G401 (cell line): ENCODE data around the gene HSPA9. TPM values are rescaled to one million over a fixed set of nuclear protein-coding genes. Genes with fewer than 3 reads are reported as not detected.
A peak's percentile ranks its signal among the peaks of the same experiment; 100 is the strongest.

Experiments
- DNase-seq: peaks from one replicate; pipeline ENCODE4 v3.0.0-alpha.2; 2015; ENCODE audit warnings: low spot score
- in situ Hi-C: cut with HindIII; loops from 2 replicates; pipeline ENCODE4 v1.10.0; 2016; ENCODE audit warnings: low sequenced_read_pairs, mixed read lengths
- total RNA-seq: library from RNA; depleted of rRNA; stranded (reverse); fragments of >200 nt; shearing (Covaris generic); gene quantifications from 2 replicates; pipeline ENCODE4 v1.2.3, GENCODE V29; 2014

Gene HSPA9
- total RNA-seq, 1 experiment from 2014 or later = 650 TPM

- in situ Hi-C loops = no loop called here
- DNase-seq = no peak
These were observed 22.6 kb upstream of the HSPA9 start for GRCh38 chr5:138597661-138598400.

DNA sequence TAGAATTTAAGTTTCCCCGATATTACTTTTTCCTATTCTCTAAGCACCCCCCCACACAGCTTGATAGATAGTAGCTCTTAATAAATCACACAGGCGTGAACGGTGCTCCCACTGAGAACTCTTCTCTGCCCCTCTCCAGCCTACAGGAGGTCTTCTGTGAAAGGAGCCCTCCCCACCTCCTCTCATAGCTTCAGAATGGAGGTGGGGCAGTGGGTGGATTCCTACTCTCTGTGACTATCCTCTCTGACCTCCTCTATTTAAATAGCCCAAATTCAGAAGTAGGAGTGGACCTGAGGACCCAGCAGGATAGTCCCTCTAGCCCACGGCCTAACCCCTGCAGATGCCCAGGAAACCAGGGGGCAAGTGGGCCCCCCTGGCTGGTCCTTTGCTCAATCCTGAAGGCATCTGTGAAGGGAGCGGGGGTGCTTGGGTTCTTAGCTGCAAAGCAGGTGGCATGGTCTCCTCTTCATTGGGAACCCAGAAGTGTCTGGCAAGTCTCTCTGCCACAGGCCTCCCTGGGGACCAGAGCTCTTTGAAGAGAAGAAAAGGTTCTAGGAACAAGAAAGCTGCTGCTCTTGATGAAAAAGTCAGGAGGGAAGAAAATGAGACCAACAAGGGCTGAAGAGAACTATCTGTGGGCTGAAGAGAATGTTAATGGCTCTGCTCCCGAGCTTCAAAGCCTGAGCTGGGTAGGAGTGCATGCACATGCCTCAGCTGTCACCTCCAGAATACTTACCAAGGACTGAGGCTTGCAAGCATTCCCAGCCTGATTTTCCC, 21.1 kb upstream of the HSPA9 start:
- no peak for DNase-seq
- in situ Hi-C loops = no loop called here

DNA sequence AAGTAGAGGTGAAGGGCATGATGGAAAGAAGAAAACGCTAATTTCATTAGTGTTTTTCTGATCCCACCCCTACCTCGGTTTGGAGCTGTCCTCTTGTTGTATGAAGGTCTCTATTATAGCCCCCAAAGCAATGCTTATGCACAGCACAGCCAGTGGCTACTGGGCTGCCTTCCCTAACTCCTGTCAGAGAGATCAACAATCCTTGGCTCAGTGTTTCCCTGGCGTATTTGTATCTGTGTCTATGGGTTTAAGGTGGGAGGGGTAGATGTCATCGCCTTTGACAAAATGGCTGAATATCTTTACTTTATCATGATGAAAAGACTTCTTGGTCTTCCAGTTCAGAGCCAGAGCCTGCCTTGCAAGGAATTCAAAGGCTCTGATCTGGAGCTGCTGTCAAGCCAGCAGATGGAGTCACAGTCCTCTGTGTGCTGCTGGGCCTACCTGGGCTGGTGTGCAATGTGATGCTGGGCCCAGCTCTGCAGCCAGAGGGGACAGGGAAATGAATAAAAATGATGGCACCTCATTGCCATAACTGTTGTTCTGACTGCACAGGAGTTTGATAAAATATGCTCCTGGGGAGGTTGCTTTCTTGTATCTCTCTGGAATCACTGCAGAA, 20.1 kb upstream of the HSPA9 start:
- in situ Hi-C loops = no loop called here
- peak; percentile 30 for DNase-seq

DNA sequence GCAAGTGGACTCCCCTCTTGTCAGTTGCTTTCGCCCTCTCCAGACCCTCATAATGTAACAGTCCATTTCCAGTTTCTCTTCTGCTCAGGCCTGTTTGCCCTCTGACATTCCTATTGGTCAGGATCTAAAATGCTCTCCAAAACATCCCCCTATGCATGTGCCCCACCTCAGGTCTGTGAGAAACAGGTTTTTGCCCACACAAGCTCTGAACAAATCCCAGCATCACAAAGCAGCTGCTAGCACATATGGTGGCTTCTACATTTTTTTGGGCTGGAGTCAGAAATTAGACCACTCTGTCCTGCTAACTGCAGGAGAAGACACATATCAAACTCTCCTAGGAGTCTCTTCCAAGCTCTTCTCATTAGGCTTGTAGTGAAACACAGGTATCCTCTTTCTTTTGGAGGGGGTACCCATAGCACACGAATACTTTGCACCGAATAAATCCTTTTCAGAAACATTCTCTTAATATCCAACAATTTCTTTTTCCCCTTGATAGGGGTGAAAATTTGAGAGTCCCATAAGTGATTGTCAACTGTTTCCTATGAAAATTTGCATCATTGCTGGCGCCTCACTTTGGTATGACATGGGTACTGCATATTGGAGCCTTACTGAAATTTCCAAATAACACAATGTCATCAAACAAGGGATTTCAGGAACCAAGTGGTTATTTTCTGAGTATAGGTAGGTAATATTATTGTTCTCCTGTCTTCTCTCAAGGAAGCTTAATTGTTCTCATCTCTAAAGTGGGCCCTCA, 19.3 kb upstream of the HSPA9 start:
- DNase-seq = no peak
- in situ Hi-C loops = no loop called here

GRCh38 chr5:138588013-138588788, 13.0 kb upstream of the HSPA9 start:
- in situ Hi-C loops = no loop called here
- DNase-seq = no peak

- no peak for DNase-seq
- in situ Hi-C loops = no loop called here
These were observed 10.0 kb upstream of the HSPA9 start for GRCh38 chr5:138585157-138585556.

DNA sequence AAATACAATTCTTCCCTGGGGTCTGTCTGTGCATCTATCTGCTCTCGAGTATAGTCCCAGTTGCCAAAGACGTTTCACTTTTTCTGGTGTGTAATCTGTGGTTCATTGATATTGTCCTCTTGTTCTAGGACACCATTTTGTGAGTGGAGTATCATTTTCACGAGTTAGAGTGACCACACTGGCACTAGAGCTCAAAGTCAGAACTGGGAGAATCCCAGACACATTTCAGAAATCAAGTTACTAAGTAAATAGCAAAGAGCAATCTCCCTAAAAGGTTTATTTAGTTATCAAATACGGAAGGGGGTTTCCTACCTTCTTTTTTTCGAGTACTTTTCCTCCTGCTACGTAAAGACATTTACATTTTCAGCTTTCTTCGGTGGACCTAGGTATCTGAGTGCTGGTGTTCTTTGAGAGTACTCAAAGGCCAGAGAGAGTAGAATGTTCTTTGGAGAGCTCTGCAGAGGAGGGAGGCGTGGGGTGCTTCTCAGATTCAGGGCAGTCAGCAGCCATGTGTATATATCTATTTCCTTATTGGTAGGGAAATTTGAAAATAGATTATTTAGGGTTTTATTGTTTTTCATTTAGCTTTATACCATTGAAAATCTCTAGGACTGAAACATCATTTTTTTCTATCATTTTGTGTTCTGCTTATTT, 8.9 kb upstream of the HSPA9 start:
- in situ Hi-C loops = no loop called here
- no peak for DNase-seq

DNA sequence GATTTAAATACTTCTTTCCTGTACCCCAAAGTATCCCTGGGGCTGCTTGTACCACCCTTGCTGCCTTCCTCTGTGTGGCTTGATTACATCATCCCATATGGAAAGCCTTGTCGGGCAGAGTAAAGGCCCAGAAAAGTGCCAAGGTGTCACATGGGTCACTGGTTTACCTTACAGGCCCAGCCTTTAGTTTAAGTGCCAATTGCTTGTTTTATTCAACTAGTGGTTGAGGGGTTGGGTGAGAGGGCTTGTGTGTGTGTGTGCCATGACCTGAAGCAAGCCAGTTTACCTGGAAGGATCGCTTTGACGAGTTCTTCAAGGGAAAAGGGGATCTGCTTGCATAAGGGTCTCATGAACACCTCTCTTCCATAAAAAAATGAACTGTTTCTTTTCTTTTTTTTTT, 7.8 kb upstream of the HSPA9 start:
- in situ Hi-C loops = no loop called here
- DNase-seq = no peak

GRCh38 chr5:138580777-138581176, 5.6 kb upstream of the HSPA9 start:
- in situ Hi-C loops = no loop called here
- no peak for DNase-seq

GRCh38 chr5:138580001-138580400, 4.8 kb upstream of the HSPA9 start:
- in situ Hi-C loops = no loop called here
- DNase-seq = no peak

DNA sequence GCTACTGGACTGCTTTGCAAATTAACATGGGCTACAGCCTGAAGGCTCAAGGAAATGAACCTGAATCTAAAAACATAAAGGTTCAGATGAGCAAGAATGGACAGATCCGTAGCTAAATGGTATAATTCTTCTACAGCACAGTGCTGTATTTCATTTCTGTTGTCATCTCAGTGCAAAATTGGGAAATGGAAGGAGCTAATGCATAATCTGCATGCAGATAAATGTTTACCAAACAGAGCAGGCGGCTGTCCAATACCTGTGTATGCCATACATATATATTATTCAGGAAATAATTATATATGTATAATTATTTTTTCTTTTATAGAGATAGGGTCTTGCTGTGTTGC, 4.3 kb upstream of the HSPA9 start:
- in situ Hi-C loops = no loop called here

DNA sequence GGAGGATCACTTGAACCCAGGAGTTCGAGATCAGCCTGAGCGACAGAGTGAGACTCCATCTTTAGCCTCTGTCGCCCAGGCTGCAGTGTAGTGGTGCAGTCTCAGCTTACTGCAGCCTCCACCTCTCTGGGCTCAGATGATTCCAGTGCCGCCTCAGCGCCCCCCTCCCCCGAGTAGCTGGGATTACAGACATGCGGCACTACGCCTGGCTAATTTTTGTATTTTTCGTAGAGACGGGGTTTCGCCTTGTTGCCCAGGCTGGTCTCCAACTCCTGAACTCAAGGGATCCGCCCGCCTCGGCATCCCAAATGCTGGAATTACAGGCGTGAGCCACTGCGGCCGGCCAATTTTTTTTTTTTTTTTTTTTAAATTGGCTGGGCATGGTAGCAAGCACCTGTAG, 2.3 kb upstream of the HSPA9 start:
- in situ Hi-C loops = no loop called here
- no peak for DNase-seq

More for the DNA sequence above, 4.3 kb upstream of the HSPA9 start:
- DNase-seq = no peak

- no peak for DNase-seq
- in situ Hi-C loops = no loop called here
These were observed 432 bp downstream of the HSPA9 start for GRCh38 chr5:138574744-138575193.

DNA sequence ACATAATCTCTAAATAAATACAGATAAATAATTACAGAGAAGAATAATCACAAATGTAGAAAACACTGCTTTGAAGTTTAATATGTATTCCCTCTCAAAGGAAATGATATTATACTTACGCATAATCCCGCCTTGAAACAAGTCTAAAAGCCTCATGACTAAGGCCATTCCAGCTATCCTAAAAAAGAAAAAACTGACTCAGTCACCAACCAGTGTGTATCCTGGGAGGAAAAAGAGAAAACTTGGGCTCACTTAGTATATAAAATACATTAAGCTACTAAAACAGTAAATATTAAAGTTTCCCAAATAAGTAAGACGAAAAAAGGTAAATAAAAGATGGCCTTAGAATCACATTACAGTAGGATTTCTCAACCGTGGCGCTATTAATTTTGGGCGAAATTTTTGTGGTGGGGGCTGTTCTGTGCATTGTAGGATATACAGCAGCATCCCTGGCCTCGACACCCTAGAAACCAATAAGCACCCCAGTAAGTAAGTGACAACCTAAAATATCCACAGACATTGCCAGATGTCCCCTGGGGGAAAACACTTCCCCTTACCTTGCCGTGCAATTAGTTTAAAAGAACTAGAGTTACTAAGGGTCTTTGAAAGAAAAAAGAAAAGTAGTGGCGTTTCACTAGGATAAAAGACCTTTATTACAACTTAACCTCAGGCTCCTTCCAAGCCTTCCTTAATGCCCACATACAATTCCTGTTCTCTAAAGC, 1.1 kb downstream of the HSPA9 start:
- in situ Hi-C loops = no loop called here
- no peak for DNase-seq

DNA sequence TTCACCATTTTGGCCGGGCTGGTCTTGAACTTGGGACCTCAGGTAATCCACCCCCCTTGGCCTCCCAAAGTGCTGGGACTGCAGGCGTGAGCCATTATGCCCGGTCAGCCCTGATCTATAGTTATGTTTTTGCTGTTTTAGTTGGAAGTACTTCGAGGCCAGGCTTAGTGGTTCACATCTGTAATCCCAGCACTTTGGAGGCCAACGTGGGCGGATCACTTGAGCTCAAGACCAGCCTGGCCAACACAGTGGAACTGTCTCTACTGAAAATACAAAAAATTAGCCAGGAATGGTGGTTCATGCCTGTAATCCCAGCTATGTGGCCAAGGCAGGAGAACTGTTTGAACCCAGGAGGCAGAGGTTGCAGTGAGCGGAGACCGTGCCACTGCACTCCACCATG, 2.0 kb downstream of the HSPA9 start:
- in situ Hi-C loops = no loop called here
- DNase-seq = no peak

GRCh38 chr5:138570871-138571270, 4.3 kb downstream of the HSPA9 start:
- in situ Hi-C loops = no loop called here
- DNase-seq = no peak

GRCh38 chr5:138569782-138570181, 5.4 kb downstream of the HSPA9 start:
- in situ Hi-C loops = no loop called here
- no peak for DNase-seq
